ENCODE measurements around the gene ZNF274.
"Not testable (repeated sequence)": the region's sequence is repeated elsewhere in the genome, so short reads cannot be mapped to it uniquely, and the experiment has no call there.

The ZNF274 gene

GRCh38 chr19:58212336-58213074, 29.6 kb downstream of the ZNF274 start:
- no peak for DNase-seq (ENCODE audit: low spot score)

- DNase-seq (ENCODE audit: low spot score) = no peak
Measured at GRCh38 chr19:58213075-58213369, 30.2 kb downstream of the ZNF274 start.

GRCh38 chr19:58217069-58217481, 34.2 kb downstream of the ZNF274 start:
- DNase-seq (ENCODE audit: low spot score) = no peak

GRCh38 chr19:58217607-58218391, 34.9 kb downstream of the ZNF274 start:
- DNase-seq (ENCODE audit: low spot score) = no peak

GRCh38 chr19:58218899-58219298, 36.0 kb downstream of the ZNF274 start:
- peak; percentile 77 for DNase-seq (ENCODE audit: low spot score)

- peak; percentile 22 for DNase-seq (ENCODE audit: low spot score)
Measured at GRCh38 chr19:58227964-58228584, 45.2 kb downstream of the ZNF274 start.

- peak; percentile 87 for DNase-seq (ENCODE audit: low spot score)
Measured at GRCh38 chr19:58228585-58229254, 45.9 kb downstream of the ZNF274 start, which contains the start of gene ZNF544. TSS of gene ZNF544 (plus strand) at chr19:58228914. CDS start at chr19:58244024, 15,110 bp downstream.

- peak; percentile 79 for DNase-seq (ENCODE audit: low spot score)
Measured at GRCh38 chr19:58229255-58229639, 46.4 kb downstream of the ZNF274 start.

GRCh38 chr19:58237324-58237723, 54.5 kb downstream of the ZNF274 start:
- DNase-seq (ENCODE audit: low spot score) = no peak

- DNase-seq (ENCODE audit: low spot score) = no peak
Measured at GRCh38 chr19:58243351-58243750, 60.5 kb downstream of the ZNF274 start.

- no peak for DNase-seq (ENCODE audit: low spot score)
Measured at GRCh38 chr19:58248886-58249285, 66.0 kb downstream of the ZNF274 start.

- no peak for DNase-seq (ENCODE audit: low spot score)
Measured at GRCh38 chr19:58252102-58252685, 69.3 kb downstream of the ZNF274 start.

GRCh38 chr19:58258259-58258658, 75.4 kb downstream of the ZNF274 start:
- not testable (repeated sequence) for DNase-seq (ENCODE audit: low spot score)

GRCh38 chr19:58261600-58261967, 78.7 kb downstream of the ZNF274 start:
- no peak for DNase-seq (ENCODE audit: low spot score)

- DNase-seq (ENCODE audit: low spot score) = no peak
Measured at GRCh38 chr19:58261968-58262921, 79.4 kb downstream of the ZNF274 start.

- no peak for DNase-seq (ENCODE audit: low spot score)
Measured at GRCh38 chr19:58262922-58263296, 80.0 kb downstream of the ZNF274 start.
